Stimulated activated CD8-positive, alpha-beta memory T cell treated with anti-CD3 and anti-CD28 coated beads, Interleukin-15, amount 100 ng/mL, for 4 hours (primary cell): ENCODE measurements around the gene TRMT1L.

ENCODE experiments used
- DNase-seq, 2 donors: peaks; one replicate each; pipeline ENCODE4 v3.0.0-alpha.2; 2020; ENCODE audit warnings: low read depth in 2 of 2

Gene TRMT1L

GRCh38 chr1:185129708-185130107 is 27.0 kb downstream of the TRMT1L start:
- DNase-seq, result no peak

GRCh38 chr1:185112356-185112755 is 44.4 kb downstream of the TRMT1L start:
- no peak for DNase-seq

GRCh38 chr1:185111873-185112272 is 44.9 kb downstream of the TRMT1L start:
- no peak for DNase-seq

- DNase-seq, result no peak
Measured at GRCh38 chr1:185110145-185110544, 46.6 kb downstream of the TRMT1L start.

DNA sequence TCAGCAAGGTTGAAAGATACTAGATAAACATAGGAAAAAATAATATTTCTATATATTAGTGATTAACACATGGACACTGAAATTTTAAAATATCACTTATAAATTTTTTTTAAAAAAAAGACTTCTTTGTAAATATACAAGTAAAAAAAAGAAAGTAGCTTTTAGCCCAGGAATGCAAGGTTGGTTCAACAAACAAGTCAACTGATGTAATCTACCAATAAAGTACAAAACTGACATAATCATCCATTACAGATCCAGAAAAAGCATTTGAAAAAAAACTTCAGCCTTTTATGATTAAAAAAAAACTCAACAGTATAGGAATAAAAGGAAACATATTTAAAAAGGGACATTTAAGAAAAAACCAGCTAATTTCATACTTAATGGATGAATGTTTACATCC is 48.4 kb downstream of the TRMT1L start:
- no peak for DNase-seq

- DNase-seq, result no peak
Measured at GRCh38 chr1:185105121-185105520, 51.6 kb downstream of the TRMT1L start.

DNA sequence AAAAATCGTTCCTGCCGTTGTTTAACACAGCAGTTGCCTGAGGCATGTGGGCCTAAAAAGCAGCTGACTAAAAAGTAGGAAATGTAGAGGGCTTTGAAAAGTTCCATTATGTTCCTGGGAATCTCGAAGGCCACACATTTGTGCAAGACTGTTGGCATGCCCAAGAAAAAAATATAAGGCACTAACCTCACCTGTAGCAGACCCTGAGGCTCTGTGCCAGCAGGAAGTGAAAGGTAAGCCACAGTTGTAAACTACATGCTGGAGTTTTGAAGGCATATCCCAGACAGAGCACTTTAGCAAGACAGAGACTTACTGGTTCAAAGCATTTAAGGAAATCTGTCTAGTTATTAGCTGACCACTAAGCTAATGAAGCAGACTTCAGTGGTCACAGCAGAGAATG is 52.7 kb downstream of the TRMT1L start:
- DNase-seq, result no peak

- DNase-seq, result no peak
Measured at GRCh38 chr1:185096531-185096930, 60.2 kb downstream of the TRMT1L start.

DNA sequence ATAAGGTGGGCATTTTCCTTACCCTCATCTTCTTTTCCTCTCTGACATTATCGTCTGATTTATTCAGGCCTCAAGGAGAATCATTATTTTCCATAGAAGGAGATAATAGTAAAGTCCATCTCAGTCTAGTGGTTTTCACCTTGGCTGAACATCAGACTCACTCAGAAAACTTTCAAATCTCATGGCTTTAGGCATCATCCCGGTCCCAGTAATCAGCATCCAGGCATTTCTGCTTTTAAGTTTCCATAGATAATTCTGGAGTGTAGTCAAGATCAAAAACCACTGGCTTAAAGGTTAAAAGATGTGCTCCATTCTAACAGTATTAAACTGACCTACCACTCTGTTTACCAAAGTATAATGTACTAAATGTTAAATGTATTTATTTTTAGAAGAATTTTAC is 62.0 kb downstream of the TRMT1L start:
- no peak for DNase-seq

GRCh38 chr1:185091480-185091879 is 65.3 kb downstream of the TRMT1L start:
- no peak for DNase-seq

DNA sequence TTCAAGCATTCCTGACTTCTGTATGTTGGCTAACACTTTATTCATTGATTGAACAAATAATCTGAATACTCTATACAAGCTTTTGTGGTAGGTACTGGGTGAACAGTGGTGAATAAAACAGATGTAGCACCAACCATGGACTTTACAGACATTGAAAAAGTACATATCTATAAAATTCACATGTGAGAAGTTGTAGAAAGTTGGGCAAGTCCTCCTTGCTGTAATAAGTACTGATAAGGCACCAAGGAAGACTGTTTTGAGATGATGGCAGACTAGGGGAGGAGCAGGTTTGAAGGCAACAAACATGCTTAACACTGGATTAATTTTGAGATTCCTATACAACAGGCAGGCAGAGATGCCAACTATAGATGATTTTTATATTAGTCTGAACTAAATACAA is 69.0 kb downstream of the TRMT1L start:
- no peak for DNase-seq

DNA sequence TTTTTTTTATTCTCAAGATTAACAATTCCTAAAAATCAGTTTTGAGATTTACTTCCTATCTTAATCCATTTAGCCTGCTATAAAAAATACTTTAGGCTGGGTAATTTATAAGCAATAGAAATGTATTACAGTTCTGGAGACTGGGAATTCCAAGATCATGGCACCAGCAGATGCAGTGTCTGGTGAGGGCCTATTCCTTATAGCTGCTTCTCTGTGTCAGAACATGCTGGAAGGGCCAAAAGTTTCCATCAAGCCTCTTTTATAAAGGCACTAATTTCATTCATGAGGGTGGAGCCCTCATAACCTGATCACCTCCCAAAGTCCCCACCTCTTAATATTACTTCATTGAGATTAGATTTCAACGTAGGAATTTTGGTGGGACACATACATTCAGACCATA is 69.7 kb downstream of the TRMT1L start:
- no peak for DNase-seq

GRCh38 chr1:185083818-185084217 is 72.9 kb downstream of the TRMT1L start:
- no peak for DNase-seq

- DNase-seq, result no peak
Measured at GRCh38 chr1:185080422-185080821, 76.3 kb downstream of the TRMT1L start.

DNA sequence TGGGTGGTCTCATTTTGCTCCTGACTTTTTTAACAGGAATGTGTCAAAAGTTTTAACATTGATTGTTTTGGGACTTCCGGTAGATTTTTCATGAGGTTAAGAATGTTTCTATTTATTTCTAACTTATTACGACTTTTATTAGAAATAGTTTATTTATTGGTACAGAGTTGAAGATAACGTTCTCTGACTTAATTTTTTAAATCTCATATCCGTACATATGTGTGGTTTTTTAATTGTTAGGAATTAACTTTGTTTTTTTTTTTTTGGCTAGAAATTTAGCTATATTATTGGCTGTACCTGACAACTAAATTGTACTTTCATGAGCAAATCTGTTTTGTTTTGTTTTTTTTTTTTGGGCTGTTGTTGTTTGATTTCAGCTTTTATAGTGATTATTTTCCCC is 79.4 kb downstream of the TRMT1L start:
- DNase-seq, result no peak

- no peak for DNase-seq
Measured at GRCh38 chr1:185075476-185075875, 81.3 kb downstream of the TRMT1L start.

DNA sequence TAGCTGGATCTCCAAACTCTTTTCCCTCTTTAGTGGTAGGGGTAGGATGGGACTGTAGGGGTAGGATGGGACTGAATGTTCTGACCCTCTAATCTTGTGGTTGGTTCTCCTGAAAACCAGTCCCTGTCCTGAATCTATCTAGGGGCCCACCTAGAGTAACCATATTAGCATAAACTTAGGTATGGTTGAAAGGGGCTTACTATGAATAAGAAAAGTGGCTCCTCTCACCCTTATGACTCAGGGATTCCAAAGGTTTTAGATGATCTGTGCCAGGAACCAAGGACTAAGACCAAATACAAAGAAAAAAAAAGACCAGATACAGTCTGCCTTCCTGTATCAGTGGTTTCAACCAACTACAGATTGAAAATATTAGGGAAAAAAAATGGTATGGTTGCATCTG is 82.4 kb downstream of the TRMT1L start:
- no peak for DNase-seq

DNA sequence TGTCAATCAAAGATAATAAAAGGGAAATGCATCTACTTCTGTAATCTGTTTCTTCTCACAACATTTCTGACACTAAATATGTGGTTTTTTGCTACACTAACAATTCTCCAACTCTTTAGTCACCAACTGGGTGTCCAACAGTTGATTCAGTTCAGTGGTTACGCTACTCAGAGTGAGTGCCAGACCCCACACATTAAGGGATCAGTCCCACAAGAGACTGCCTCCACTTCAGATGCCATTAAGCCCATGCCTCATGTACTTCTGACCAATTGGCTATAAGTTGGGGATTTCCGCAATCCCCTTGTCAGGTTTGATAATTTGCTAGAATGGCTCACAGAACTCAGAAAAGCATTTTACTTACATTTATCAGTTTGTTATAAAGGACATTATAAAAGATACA is 83.0 kb downstream of the TRMT1L start:
- no peak for DNase-seq

DNA sequence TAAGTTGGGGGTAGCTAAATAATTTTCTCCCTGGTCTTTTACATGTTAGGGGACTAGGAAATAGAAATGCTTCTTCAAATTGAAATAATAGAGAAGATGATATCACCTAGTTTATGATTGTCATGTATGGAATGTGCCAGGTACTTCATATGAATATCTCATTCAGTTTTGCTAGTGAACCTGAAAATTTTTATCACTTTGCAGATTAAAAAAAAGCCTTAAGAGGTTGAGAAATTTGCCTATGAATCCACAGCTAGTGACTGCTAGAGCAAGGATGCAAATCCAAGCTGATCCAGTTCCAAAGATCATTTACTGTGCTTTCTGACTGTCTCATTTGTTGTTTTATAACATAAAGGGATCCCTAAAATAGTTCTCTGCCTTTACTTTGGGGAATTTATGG is 86.7 kb downstream of the TRMT1L start:
- DNase-seq, result no peak

- no peak for DNase-seq
Measured at GRCh38 chr1:185069202-185069772, 87.5 kb downstream of the TRMT1L start.

DNA sequence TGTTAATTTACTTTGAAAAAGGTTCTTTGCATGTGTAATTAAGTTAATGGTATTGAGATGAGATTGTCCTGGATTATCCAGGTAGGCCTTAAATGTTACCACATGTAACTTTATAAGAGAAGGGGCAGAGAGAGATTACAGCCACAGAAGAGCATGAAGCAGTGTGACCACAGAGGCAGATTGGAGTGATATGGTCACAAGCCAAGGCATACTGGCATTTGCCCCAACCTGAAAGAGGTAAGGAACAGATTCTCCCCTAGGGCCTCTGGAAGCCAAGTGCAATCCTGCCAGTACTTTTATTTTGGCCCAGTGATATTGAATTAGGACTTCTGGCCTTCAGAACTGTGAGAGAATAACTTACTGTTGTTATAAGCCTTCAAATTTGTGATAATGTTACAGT is 88.4 kb downstream of the TRMT1L start:
- DNase-seq, result no peak
